Measurements from ENCODE around the gene DNM2.

DNA sequence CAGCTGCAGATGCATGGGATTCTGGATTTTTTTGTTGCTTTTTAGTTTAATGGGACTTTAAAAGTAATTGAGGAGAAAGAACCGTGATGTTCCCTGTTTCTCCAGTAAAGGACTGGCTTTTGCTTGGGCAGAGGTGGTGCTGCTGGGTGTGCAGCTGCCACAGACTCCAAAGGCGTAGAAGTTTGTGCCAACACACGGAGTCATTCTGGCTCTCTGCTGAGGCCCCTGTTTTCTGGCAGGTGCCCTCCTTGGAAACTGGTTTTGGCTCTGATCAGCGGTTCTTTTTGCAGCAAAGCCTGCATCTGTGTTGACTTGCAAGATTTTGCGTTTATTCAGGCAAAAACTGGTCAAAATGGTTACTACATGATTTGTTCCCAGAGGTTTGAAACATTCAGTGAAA, 32.7 kb upstream of the DNM2 start:
- TF ChIP-seq, protein P1, sequence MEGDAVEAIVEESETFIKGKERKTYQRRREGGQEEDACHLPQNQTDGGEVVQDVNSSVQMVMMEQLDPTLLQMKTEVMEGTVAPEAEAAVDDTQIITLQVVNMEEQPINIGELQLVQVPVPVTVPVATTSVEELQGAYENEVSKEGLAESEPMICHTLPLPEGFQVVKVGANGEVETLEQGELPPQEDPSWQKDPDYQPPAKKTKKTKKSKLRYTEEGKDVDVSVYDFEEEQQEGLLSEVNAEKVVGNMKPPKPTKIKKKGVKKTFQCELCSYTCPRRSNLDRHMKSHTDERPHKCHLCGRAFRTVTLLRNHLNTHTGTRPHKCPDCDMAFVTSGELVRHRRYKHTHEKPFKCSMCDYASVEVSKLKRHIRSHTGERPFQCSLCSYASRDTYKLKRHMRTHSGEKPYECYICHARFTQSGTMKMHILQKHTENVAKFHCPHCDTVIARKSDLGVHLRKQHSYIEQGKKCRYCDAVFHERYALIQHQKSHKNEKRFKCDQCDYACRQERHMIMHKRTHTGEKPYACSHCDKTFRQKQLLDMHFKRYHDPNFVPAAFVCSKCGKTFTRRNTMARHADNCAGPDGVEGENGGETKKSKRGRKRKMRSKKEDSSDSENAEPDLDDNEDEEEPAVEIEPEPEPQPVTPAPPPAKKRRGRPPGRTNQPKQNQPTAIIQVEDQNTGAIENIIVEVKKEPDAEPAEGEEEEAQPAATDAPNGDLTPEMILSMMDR (IDR thresholded peaks at IDR 0.05; ENCODE audit: low read depth, low read length) = no peak
- no peak for TF ChIP-seq EZH2phosphoT487 (IDR thresholded peaks at IDR 0.05; ENCODE audit: low read depth)

Measured in OCI-LY3 (cell line).